Esophagus muscularis mucosa (tissue), 3 donors: ENCODE measurements around the gene ERCC1.

Source experiments
- POLR2A ChIP-seq: fragments of 450-650 bp; IDR thresholded peaks from one replicate; pipeline ENCODE4 v1.6.1; 2017; ENCODE audit warnings: antibody characterized with exemption, moderate library complexity, mild to moderate bottlenecking, low read depth
- POLR2AphosphoS5 ChIP-seq, 2 donors: sonication (generic); formaldehyde crosslinking; IDR thresholded peaks; one replicate each; pipeline ENCODE4 v1.6.1; 2017; ENCODE audit warnings: antibody characterized with exemption in 2 of 2
- TF ChIP-seq, protein P1 (sequence below), 3 experiments: fragments of 200-600 bp in 2 of 3; fragments of 450-650 bp in 1 of 3; sonication (generic) in 2 of 3; IDR thresholded peaks; one replicate each; pipeline ENCODE4 v1.5.1; 2017 to 2019; ENCODE audit warnings: antibody characterized with exemption in 3 of 3, mild to moderate bottlenecking in 2 of 3, moderate library complexity in 1 of 3

DNA sequence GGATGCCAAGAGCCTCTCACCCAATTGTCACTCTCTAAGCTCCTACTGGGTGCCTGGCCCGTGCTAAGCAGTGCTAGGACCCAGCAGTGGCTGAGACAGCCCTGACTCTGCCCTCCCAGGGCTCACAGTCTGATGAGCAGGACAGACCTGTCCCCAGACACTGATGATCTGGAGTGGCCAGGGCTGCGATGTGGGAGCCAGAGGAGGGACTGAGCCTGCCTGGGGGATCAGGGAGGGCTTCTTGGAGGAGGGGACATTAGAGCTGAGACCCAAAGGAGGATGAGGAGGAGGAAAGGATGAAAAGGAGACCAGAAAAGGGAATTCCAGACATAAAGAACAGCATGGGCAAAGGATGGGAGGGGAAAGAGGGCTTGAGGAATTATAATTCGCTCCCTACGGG lies 6.6 kb downstream of the ERCC1 start:
- TF ChIP-seq, protein P1, sequence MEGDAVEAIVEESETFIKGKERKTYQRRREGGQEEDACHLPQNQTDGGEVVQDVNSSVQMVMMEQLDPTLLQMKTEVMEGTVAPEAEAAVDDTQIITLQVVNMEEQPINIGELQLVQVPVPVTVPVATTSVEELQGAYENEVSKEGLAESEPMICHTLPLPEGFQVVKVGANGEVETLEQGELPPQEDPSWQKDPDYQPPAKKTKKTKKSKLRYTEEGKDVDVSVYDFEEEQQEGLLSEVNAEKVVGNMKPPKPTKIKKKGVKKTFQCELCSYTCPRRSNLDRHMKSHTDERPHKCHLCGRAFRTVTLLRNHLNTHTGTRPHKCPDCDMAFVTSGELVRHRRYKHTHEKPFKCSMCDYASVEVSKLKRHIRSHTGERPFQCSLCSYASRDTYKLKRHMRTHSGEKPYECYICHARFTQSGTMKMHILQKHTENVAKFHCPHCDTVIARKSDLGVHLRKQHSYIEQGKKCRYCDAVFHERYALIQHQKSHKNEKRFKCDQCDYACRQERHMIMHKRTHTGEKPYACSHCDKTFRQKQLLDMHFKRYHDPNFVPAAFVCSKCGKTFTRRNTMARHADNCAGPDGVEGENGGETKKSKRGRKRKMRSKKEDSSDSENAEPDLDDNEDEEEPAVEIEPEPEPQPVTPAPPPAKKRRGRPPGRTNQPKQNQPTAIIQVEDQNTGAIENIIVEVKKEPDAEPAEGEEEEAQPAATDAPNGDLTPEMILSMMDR (IDR thresholded peaks at IDR 0.05): no peak
- TF ChIP-seq POLR2A (no peak), POLR2AphosphoS5 (IDR thresholded peaks at IDR 0.05) (no peak)
